Heart left ventricle (tissue), 16 donors: ENCODE results near the gene OPRD1. TPM values are rescaled to one million over a fixed set of nuclear protein-coding genes. Genes with fewer than 3 reads are reported as not detected.
A peak's percentile ranks its signal among the peaks of the same experiment; 100 is the strongest.

Source experiments
- ATAC-seq, 4 donors: fragments of 200-7000 bp; cut with Tn5 transposase; one replicate each; pipeline ENCODE4 v1.9.1; 2020 to 2022; ENCODE audit warnings: moderate library complexity in 4 of 4, mild to moderate bottlenecking in 3 of 4, moderate number of reproducible peaks in 1 of 4
- DNase-seq, 5 donors: peaks; one replicate each; pipeline ENCODE4 v3.0.0-alpha.2; 2020
- H3K27ac ChIP-seq, 12 donors: fragments of 200-600 bp; sonication (generic) in 4 of 12; one replicate each; pipeline versions ENCODE4 v1.5.0 to v1.8.0; 2016 to 2022; ENCODE audit warnings: mild to moderate bottlenecking in 2 of 12
- H3K27me3 ChIP-seq, 9 donors: fragments of 200-600 bp; sonication (generic) in 2 of 9; one replicate each; pipeline versions ENCODE4 v1.5.1 to v1.8.0; 2016 to 2022; ENCODE audit warnings: mild to moderate bottlenecking in 3 of 9
- H3K36me3 ChIP-seq, 9 donors: fragments of 200-600 bp; sonication (generic) in 2 of 9; one replicate each; pipeline versions ENCODE4 v1.5.0 to v1.8.0; 2018 to 2022; ENCODE audit warnings: mild to moderate bottlenecking in 2 of 9
- H3K4me1 ChIP-seq, 12 donors: fragments of 200-600 bp; sonication (generic) in 4 of 12; one replicate each; pipeline versions ENCODE4 v1.5.0 to v1.8.0; 2016 to 2022; ENCODE audit warnings: mild to moderate bottlenecking in 3 of 12
- H3K4me3 ChIP-seq, 12 donors: fragments of 200-600 bp; sonication (generic) in 4 of 12; one replicate each; pipeline versions ENCODE4 v1.5.0 to v1.8.0; 2017 to 2022; ENCODE audit warnings: mild to moderate bottlenecking in 9 of 12, moderate library complexity in 4 of 12
- H3K9me3 ChIP-seq, 12 donors: fragments of 200-600 bp; sonication (generic) in 4 of 12; one replicate each; pipeline versions ENCODE4 v1.5.0 to v1.8.0; 2016 to 2022; ENCODE audit warnings: mild to moderate bottlenecking in 1 of 12
- CTCF ChIP-seq, 12 donors: fragments of 200-600 bp; sonication (generic) in 4 of 12; IDR thresholded peaks; one replicate each; pipeline versions ENCODE4 v1.5.0 to v1.8.0; 2018 to 2022; ENCODE audit warnings: antibody characterized with exemption in 12 of 12, mild to moderate bottlenecking in 5 of 12
- POLR2A ChIP-seq, 2 donors: fragments of 450-650 bp; IDR thresholded peaks; one replicate each; pipeline ENCODE4 v1.6.1; 2017; ENCODE audit warnings: antibody characterized with exemption in 2 of 2, mild to moderate bottlenecking in 2 of 2, moderate library complexity in 2 of 2
- WGBS, 4 donors: extraction: QIAGEN DNeasy Blood & Tissue Kit in 2 of 4; methylation state at CpG; one replicate each; pipeline versions ENCODE4 v1.1.5 to v1.1.7; 2013 to 2018; 5-methylcytosine and 5-hydroxymethylcytosine counted together
- intact Hi-C, 10 donors: fragments of 100-400 bp; cut with DNase I; formaldehyde crosslinking; loops; one replicate each; pipeline versions ENCODE4 v1.11.1 to v1.14.2; 2022
- polyA plus RNA-seq, 2 donors: library from polyadenylated mRNA; stranded (reverse); fragments of 200-250 nt; gene quantifications; one replicate each; pipeline ENCODE4 v1.2.3, GENCODE V29; 2013
- total RNA-seq, 9 donors: library from RNA; depleted of rRNA in 2 of 9; stranded (reverse); fragments of >200 nt in 2 of 9; fragmentation: NEBNext Ultra II Directional in 3 of 9; extraction: Animal tissue kit (Norgen Biotek cat#: 25700) in 3 of 9; gene quantifications; one replicate each; pipeline versions ENCODE4 v1.1.0 to v1.2.4, GENCODE V29; 2016 to 2023
- donor health status: ischemic (EF 13 %, LVEDD 7.1; RV severe dilation, severe dysfunction).
- donor health status: healthy with polysubstance abuse.
- donor health status: DM: no; HTN: yes; CAD: no.
- donor health status: DM: no; HTN: no; CAD: no.
- donor health status: ischemic (EF 25% LVEDD 6.9; RV normal size, moderate dysfunction).
- donor health status: ischemic (EF 25% LVEDD 5.7; RV mildly dilated, moderate dysfunction).
- donor health status: healthy.
- donor health status: DM: yes; HTN: yes; CAD: no.
- donor health status: ischemic (EF 35%, LVEDD 5.7; RV mildly dilated, moderate dysfunction).
- donor health status: nonischemic (EF 11% LVEDD 7.7; RV severe dilation, severe dysfunction).
- donor health status: DM: yes; HTN: yes; CAD: no.
- donor health status: PGD.
- donor health status: ischemic (EF 29% LVEDD 5.4; RV normal size, mild dysfunction).
- donor health status: nonischemic (EF 23%, LVEDD 6.1; RV moderate dilation, normal function).

Gene OPRD1
- total and polyA plus RNA-seq, 11 donors: under 0.01 to 0.02 (median 0.01) TPM; not detected in 7

- TF ChIP-seq POLR2A (IDR thresholded peaks at IDR 0.05) (no peak), CTCF (IDR thresholded peaks at IDR 0.05) (no peak)
- peaks cover 0 to 2% (median 0%) of the 10 kb centered on the region in 12 donors for H3K9me3 ChIP-seq
- 32 to 52% (median 35%) methylated on average over 2 of the region's 2 CpGs for WGBS, 4 donors
- intact Hi-C loops: no loop called here
- ATAC-seq: no peak
- H3K27me3 ChIP-seq: no peaks in the 10 kb centered on the region
- H3K4me1 ChIP-seq: peaks cover 0 to 29% (median 15%) of the 10 kb centered on the region in 12 donors
- no peak overlapping the region for H3K4me3 ChIP-seq
- no peaks in the 10 kb centered on the region for H3K36me3 ChIP-seq
- H3K27ac ChIP-seq: no peak overlapping the region
- no peak for DNase-seq
Measured at GRCh38 chr1:28899267-28899666, 87.3 kb downstream of the OPRD1 start.

- Histone ChIP-seq H3K36me3 (no peaks in the 10 kb centered on the region), H3K4me1 (peaks cover 0 to 20% (median 15%) of the 10 kb centered on the region in 12 donors), H3K4me3 (no peak overlapping the region), H3K27me3 (no peaks in the 10 kb centered on the region), H3K9me3 (peaks cover 0 to 7% (median 0%) of the 10 kb centered on the region in 12 donors), H3K27ac (no peak overlapping the region)
- intact Hi-C loops: no loop called here
- no peak for DNase-seq
- TF ChIP-seq POLR2A (IDR thresholded peaks at IDR 0.05): no peak
- TF ChIP-seq CTCF (IDR thresholded peaks at IDR 0.05): no peak
- no peak for ATAC-seq
- WGBS, 4 donors: 89 to 95% (median 91%) methylated on average over 3 of the region's 3 CpGs
Measured at GRCh38 chr1:28900562-28900961, 88.6 kb downstream of the OPRD1 start.

GRCh38 chr1:28902738-28903137 lies 90.8 kb downstream of the OPRD1 start:
- Histone ChIP-seq H3K9me3 (peaks cover 0 to 7% (median 0%) of the 10 kb centered on the region in 12 donors), H3K27ac (no peak overlapping the region), H3K4me1 (peaks cover 0 to 20% (median 14%) of the 10 kb centered on the region in 12 donors), H3K4me3 (no peak overlapping the region), H3K36me3 (no peaks in the 10 kb centered on the region), H3K27me3 (no peaks in the 10 kb centered on the region)
- DNase-seq (no peak), ATAC-seq (no peak)
- 89 to 93% (median 91%) methylated on average over 2 of the region's 2 CpGs for WGBS, 4 donors
- intact Hi-C loops: no loop called here
- TF ChIP-seq CTCF (IDR thresholded peaks at IDR 0.05) (no peak), POLR2A (IDR thresholded peaks at IDR 0.05) (no peak)

GRCh38 chr1:28905921-28906666 lies 94.1 kb downstream of the OPRD1 start:
- ATAC-seq: peak in 1 of 4 donors; percentile 29
- 92 to 97% (median 94%) methylated on average over 8 of the region's 8 CpGs for WGBS, 4 donors
- Histone ChIP-seq H3K4me3 (no peak overlapping the region), H3K27me3 (no peaks in the 10 kb centered on the region), H3K9me3 (peaks cover 0 to 7% (median 0%) of the 10 kb centered on the region in 12 donors), H3K27ac (no peak overlapping the region), H3K36me3 (no peaks in the 10 kb centered on the region), H3K4me1 (no peaks in the 10 kb centered on the region)
- no peak for TF ChIP-seq CTCF (IDR thresholded peaks at IDR 0.05)
- no peak for TF ChIP-seq POLR2A (IDR thresholded peaks at IDR 0.05)
- intact Hi-C loops: no loop called here
- DNase-seq: no peak
